ENCODE data around the gene HSPA4L.
A peak's percentile ranks its signal among the peaks of the same experiment; 100 is the strongest.

Gene HSPA4L

GRCh38 chr4:127783026-127783769 lies 1.1 kb downstream of the HSPA4L start:
- no peak for TF ChIP-seq TAF1 (IDR thresholded peaks at IDR 0.05; ENCODE audit: borderline replicate concordance, insufficient read depth, low read length)
- TF ChIP-seq SIN3A (IDR thresholded peaks at IDR 0.05; ENCODE audit: borderline replicate concordance, insufficient read depth, low read length), result 0 out of 2 replicates have a peak, but pooled peaks have one; percentile 23

DNA sequence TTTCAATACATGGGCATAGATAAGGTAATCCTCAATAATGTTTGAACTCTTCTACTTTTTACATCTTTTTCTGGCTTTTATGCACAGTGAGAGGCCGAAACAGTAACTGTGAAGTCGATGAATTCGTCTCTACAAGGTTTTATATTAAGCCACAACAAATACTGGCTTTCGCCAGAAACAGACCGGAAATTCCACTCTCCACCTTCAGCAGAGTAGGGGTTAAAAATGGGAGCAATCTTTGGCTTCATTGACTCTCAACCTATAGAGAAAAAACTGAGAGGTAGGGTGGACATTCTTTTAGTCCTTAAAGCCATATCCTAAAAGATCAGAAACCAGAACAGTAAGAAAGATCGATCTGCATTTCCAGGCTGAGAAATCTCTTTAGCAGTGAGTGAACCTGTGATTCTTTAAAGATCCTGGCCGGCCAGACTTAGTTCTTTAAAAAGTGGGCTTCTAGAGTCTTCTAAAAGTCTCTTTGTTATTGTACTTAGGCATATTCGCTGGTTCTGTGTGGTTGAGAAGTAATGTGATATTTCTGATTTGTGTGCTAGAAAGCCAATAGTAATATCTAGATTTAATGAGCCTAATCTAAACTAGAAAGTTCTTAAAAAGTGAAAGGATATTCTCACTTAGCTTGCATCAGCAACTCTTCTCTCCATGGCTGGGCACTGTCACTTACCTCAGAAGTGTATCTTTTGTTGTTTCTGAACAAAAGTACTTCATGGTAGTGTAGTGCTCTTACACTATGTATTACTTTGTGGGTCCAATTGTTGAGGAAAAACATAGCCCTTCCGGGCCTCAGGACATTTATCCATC lies 2.0 kb downstream of the HSPA4L start:
- no peak for TF ChIP-seq REST (IDR thresholded peaks at IDR 0.05; ENCODE audit: insufficient read depth in 1 of 2, low read depth in 2 of 2, low read length in 2 of 2)
- TF ChIP-seq SIN3A (IDR thresholded peaks at IDR 0.05; ENCODE audit: borderline replicate concordance, insufficient read depth, low read length), result no peak
- TF ChIP-seq TAF1 (IDR thresholded peaks at IDR 0.05; ENCODE audit: borderline replicate concordance, insufficient read depth, low read length), result no peak

DNA sequence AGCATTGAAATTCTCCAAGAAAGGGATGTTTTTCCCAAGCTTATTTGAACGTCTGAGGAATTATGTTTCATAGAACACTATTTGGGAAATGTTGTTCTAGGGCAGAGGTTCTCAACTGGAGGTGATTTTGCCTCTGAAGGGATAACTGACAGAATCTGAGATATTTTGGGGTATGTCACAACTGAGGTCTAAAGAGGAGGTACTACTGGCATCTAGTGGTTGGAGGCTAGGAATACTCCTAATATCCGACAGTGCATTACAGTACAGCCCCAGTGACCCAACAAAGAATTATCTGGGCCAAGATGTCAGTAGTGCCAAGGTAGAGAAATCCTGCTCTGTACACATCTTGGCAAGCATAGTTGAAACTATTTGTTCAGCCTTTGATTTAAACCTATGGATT lies 6.4 kb downstream of the HSPA4L start:
- TF ChIP-seq POLR2AphosphoS5 (IDR thresholded peaks at IDR 0.05; ENCODE audit: low read depth, low read length), result no peak
- no peak for TF ChIP-seq TAF1 (IDR thresholded peaks at IDR 0.05; ENCODE audit: borderline replicate concordance, insufficient read depth, low read length)
- no peak for TF ChIP-seq FOXP2 (optimal IDR thresholded peaks at IDR 0.05; ENCODE audit: borderline replicate concordance, extremely low read depth, extremely low read length, insufficient read depth)
- no peak for TF ChIP-seq REST (IDR thresholded peaks at IDR 0.05; ENCODE audit: insufficient read depth in 1 of 2, low read depth in 2 of 2, low read length in 2 of 2)

DNA sequence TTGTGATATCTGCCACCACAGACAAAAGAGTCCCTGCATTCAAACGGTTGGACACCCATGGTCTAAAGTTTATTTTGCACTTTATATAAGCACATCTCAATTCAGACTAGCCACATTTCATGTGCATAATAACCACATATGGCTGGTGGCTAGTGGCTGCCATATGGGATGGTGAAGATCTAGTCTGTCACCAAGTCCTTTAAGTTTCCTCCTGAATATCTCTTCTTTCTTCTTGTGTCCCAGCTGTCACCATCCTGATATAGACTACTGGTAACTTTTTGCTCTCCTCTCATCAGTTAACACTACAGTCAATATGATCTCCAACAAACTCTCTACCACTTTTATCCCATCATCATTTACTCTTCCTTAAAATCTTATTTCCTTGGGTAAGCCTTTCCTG lies 9.3 kb downstream of the HSPA4L start:
- TF ChIP-seq SIN3A (IDR thresholded peaks at IDR 0.05; ENCODE audit: borderline replicate concordance, insufficient read depth, low read length), result no peak
- no peak for TF ChIP-seq REST (IDR thresholded peaks at IDR 0.05; ENCODE audit: insufficient read depth in 1 of 2, low read depth in 2 of 2, low read length in 2 of 2)
- TF ChIP-seq POLR2AphosphoS5 (IDR thresholded peaks at IDR 0.05; ENCODE audit: low read depth, low read length), result no peak
- no peak for TF ChIP-seq FOXP2 (optimal IDR thresholded peaks at IDR 0.05; ENCODE audit: borderline replicate concordance, extremely low read depth, extremely low read length, insufficient read depth)
- no peak for TF ChIP-seq TAF1 (IDR thresholded peaks at IDR 0.05; ENCODE audit: borderline replicate concordance, insufficient read depth, low read length)

DNA sequence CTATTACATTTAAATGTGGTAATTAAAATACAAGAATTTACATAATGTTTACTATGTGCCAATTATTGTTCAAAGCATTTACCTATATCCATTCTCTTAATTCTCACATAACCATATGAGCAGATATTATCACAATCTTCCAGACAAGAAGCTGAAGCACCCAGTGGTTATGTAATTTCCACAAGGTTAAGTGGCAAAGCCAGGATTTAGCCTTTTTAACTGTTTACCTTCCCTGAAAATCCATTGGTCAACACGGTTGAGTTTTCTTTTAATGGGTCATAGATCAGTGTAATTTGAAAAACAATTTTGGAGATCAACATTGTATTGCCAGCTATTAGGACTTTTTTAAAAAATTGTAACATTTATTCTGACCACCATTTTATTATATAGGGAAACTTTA lies 11.4 kb downstream of the HSPA4L start:
- TF ChIP-seq FOXP2 (optimal IDR thresholded peaks at IDR 0.05; ENCODE audit: borderline replicate concordance, extremely low read depth, extremely low read length, insufficient read depth) (no peak), POLR2AphosphoS5 (IDR thresholded peaks at IDR 0.05; ENCODE audit: low read depth, low read length) (no peak), TAF1 (IDR thresholded peaks at IDR 0.05; ENCODE audit: borderline replicate concordance, insufficient read depth, low read length) (no peak), SIN3A (IDR thresholded peaks at IDR 0.05; ENCODE audit: borderline replicate concordance, insufficient read depth, low read length) (no peak), REST (IDR thresholded peaks at IDR 0.05; ENCODE audit: insufficient read depth in 1 of 2, low read depth in 2 of 2, low read length in 2 of 2) (no peak)
